Measurements from ENCODE around the gene ALG14.
"Not testable (repeated sequence)": the region's sequence is repeated elsewhere in the genome, so short reads cannot be mapped to it uniquely, and the experiment has no call there.

The ALG14 gene

DNA sequence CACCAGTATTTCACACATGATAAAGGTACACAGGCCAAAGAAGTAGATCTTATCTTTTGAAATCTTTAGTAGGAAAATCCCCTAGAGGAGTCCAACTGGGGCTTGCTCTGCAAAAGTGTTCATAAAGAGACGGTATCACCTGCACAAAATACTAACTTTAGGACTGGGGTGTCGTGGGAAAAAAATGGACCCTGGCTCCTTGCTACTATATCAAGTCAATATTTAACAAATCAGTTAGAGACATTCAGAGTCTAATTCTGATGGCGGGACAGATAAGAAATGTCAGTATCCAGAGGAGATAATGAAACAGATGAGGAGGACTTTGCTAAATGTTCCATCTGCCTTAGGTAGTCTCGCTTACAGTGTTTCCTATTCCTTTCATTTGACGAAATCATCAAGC is 120.2 kb downstream of the ALG14 start:
- DNase-seq (ENCODE audit: low spot score): no peak

GRCh38 chr1:94951509-94952208 is 121.1 kb downstream of the ALG14 start:
- DNase-seq (ENCODE audit: low spot score): no peak

GRCh38 chr1:94951046-94951445 is 121.7 kb downstream of the ALG14 start:
- peak; percentile 46 for DNase-seq (ENCODE audit: low spot score)

DNA sequence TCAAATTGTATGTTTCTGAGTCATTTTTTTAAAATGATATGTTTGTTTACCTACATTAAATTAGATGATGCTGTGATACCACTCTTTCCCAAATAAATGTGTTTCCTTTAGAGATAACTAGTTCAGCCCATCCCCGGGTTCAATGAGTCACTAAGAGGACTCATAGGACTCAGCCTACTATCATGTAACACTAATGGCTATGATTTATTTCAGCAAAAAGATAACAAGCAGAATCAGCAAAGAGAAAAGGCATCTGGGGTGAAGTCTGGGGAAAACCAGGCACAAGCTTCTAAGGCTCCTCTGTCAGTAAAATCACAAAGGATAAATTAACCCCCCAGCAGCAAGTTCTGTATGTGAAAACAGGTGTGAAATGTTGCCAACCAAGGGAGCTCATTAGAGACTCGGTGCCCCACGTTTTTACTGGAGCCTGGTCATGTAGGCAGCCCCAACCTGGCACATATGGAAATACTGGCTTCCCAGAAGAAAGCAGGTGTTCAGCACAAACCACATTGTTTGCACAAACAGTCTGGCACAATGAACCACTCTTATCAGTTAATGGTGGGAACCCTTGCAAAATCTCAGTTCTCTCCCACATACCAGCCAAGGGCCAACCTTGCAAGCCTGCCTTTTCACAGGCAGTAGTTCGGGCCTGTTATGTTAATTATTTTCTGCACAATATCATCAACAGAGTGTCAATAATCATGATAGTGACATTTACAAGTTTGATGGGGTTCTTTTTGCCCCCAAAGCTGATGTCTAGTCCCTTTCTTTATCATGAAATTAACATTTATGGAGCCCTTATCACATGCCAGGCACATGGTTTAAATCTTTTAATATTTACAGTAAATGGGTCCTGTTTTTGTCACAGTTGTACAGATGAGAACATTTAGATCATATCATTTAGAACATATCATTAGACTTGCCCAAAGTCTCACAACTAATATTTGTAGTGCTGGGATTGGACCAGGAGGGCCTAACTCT is 122.8 kb downstream of the ALG14 start:
- no peak for DNase-seq (ENCODE audit: low spot score)

GRCh38 chr1:94947437-94947836 is 125.3 kb downstream of the ALG14 start:
- DNase-seq (ENCODE audit: low spot score): peak; percentile 89

DNA sequence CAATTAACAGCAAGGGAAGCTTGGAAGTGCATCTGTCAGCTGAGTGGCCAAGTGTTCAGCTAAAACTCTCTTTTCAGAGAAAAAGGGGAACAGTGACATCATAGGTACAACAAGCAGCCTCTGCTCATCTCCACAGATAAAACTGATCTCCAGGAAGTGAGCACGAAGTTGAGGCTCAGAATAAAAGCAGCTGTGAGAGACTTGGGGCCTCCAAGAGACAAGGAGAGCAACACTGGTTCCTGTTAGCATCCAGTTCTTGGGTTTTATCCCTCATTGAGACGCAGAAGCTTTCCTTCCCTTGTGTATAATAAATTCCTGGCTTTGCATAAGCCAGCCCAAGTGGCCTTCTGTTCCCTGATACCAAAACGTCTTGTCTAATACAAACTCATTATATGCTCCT is 125.9 kb downstream of the ALG14 start:
- DNase-seq (ENCODE audit: low spot score): no peak

GRCh38 chr1:94942171-94943128 is 130.3 kb downstream of the ALG14 start:
- DNase-seq (ENCODE audit: low spot score): no peak

DNA sequence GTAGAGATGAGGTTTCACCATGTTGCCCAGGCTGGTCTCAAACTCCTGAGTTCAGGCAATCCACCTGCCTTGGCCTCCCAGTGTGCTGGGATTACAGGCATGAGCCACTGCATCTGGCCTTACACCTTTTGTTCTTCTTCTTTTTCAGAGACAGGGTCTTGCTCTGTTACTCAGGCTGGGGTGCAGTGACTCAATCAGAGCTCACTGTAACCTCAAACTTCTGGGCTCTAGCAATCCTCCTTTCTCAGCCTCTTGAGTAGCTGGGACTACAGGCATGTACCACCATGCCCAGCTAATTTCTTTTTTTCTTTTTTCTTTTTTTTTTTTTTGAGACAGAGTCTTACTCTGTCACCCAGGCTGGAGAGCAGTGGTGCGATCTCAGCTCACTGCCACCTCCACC is 131.3 kb downstream of the ALG14 start:
- DNase-seq (ENCODE audit: low spot score): not testable (repeated sequence)

GRCh38 chr1:94940738-94941137 is 132.0 kb downstream of the ALG14 start:
- no peak for DNase-seq (ENCODE audit: low spot score)

DNA sequence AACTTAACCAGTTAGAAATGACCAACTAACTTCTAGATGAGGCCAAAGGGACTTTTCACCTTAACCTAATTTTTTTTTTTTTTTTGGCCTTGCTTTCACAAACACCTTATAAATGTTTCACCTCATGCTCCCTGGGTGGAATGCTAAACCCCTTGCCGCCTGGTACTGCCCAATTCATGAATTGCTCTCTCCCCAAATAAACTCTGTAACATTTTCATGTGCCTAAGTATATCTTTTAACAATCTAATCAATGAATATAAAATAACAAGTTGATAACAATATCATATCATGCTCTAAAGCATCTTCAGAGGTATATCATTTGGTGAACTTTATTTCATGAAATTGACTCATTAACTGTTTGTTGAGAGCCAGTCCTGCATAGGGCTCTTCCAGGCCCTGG is 134.9 kb downstream of the ALG14 start:
- DNase-seq (ENCODE audit: low spot score): no peak

- no peak for DNase-seq (ENCODE audit: low spot score)
Measured at GRCh38 chr1:94936861-94937620, 135.7 kb downstream of the ALG14 start.

DNA sequence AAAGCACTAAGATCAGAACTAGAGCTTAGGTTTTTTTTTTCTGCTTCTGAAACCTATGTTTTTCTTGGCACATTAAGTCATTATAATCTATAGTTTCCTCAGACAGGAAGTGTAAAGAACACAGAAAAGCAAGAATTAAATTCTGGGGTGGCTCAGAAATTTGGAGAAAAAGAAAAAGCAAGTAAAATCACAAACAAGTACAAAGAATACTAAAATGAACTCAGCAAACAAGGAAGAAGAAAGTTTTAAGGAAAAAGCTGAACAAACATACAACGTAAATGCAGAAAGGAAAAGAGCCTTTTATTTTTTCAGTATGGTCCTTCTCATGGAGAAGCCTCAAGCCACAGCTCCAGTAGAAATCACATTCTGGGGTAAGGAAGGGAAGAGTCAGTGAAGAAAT is 137.3 kb downstream of the ALG14 start:
- no peak for DNase-seq (ENCODE audit: low spot score)

DNA sequence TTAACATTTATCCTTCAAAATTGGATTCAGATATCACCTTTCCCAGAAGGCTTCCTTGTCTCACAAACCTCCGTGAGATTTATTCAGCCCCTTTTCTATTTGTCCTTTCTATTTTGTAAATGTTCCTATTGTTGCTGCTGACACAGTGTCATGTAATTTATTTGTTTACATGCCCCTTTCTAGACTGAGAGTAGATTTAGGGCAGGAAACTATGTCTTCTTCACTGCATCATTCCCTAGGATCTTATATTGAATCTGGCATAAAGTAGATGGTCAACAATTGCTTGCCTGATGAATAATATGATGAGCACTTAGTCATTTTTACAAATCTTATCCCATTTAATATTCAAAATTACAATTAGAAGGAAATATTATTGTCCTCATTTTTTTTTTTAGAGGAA is 137.7 kb downstream of the ALG14 start:
- no peak for DNase-seq (ENCODE audit: low spot score)

- no peak for DNase-seq (ENCODE audit: low spot score)
Measured at GRCh38 chr1:94934551-94934950, 138.2 kb downstream of the ALG14 start.

- no peak for DNase-seq (ENCODE audit: low spot score)
Measured at GRCh38 chr1:94931254-94931841, 141.4 kb downstream of the ALG14 start.

- no peak for DNase-seq (ENCODE audit: low spot score)
Measured at GRCh38 chr1:94929351-94930217, 143.2 kb downstream of the ALG14 start.

- DNase-seq (ENCODE audit: low spot score): no peak
Measured at GRCh38 chr1:94928293-94928939, 144.3 kb downstream of the ALG14 start.

DNA sequence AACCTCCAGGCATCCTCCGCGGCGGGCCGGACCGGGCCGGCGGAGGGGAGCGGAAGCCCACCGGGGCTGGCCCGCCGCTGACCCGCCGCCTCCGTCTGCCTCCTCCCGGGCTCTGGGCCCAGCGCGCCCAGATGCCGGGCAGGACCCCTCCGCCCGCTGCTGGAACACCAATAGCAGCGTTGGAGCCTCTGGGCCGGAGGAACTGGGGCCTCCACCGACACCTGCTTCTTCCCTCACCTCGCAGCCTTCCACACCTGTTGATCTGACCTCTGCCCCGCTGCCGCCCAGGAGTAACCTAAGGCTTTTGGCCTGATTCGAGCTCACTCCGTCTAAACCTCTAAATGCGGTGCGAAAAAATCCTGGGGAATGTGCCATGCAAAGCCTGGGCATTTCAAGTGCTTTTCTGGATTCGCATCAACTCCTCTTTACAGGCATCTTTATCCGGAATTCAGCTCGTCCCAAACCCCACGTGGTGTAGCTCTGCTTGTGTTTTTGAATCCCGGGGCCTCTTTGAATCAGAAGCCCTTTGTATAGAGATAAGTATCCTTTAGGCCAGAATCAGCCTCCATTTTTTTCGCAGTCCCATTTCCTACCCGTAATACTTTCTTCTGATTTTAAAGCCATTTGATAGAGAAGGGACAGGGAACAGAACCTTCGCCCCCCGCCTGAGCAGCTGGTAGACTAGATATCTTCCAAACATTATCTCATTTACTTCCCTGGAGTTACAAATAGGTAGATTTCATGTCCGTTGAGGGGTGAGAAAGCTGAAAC is 145.2 kb downstream of the ALG14 start:
- no peak for DNase-seq (ENCODE audit: low spot score)
